ENCODE results near the gene RSAD2. TPM values are rescaled to one million over a fixed set of nuclear protein-coding genes. Genes with fewer than 3 reads are reported as not detected.

RSAD2 gene
- total and polyA plus RNA-seq, 2 of the 4 experiments (the other 2 are of a cell fraction): not detected

DNA sequence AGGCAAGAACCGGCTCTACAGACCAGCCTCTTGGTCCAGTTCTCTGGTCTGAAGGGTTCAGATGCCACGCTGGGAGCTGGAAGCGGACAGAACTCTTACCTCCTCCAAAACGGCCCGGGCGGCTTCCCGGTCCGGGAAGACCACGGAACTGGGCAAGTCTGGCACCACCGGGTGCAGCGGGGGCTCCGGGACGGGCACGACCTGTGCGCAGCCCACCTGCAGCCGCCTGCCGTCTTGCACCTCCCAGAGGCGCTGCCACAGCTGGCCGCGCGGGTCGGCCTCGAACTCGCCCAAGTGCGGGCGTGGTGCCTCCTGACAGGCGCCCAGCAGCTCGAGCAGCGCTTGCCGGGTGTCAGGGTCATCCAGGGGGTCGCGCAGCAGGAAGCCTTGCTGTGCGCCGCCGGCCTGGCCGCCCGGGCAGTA lies 12.6 kb upstream of the RSAD2 start:
- no peak overlapping the region for H3K27ac ChIP-seq (ENCODE audit: insufficient read depth, low read length)
- no peak overlapping the region for H4K91ac ChIP-seq (ENCODE audit: insufficient read depth, low read depth, low read length)
- WGBS, 2 experiments (ENCODE audit: extremely low coverage in 2 of 2, insufficient read length in 1 of 2): 12% methylated on average over 15 of the region's 37 CpGs; no CpG with 5 or more reads in 1 of the 2 experiments
- H4K8ac ChIP-seq (ENCODE audit: low read depth in 2 of 2, low read length in 2 of 2): no peak overlapping the region
- H3K36me3 ChIP-seq (ENCODE audit: control insufficient read depth, insufficient read depth, low read length): no peaks in the 10 kb centered on the region
- H3K4me2 ChIP-seq (ENCODE audit: low read depth, low read length): 0 out of 2 replicates have a peak overlapping the region, but pooled peaks have one; percentile 39
- H3K9ac ChIP-seq (ENCODE audit: low read depth, low read length): no peak overlapping the region
- DNase-seq (no peak), ATAC-seq (ENCODE audit: low read depth) (no peak)
- H2AFZ ChIP-seq (replicated peaks; ENCODE audit: low read length, poor library complexity): peak overlapping the region; percentile 85
- no peak overlapping the region for H3K14ac ChIP-seq (replicated peaks; ENCODE audit: low read depth, low read length)
- H2BK5ac ChIP-seq (ENCODE audit: low read depth, low read length, poor library complexity, severe bottlenecking): no peak overlapping the region
- H4K20me1 ChIP-seq (ENCODE audit: insufficient read depth, low read length): no peaks in the 10 kb centered on the region
- H2BK120ac ChIP-seq (ENCODE audit: low read depth, low read length): no peak overlapping the region
- dilution Hi-C loops (cut with HindIII; ENCODE audit: low sequenced_read_pairs, unreplicated experiment): no loop called here
- H2BK15ac ChIP-seq (ENCODE audit: low read depth, low read length): no peak overlapping the region
- H3K4me1 ChIP-seq (ENCODE audit: control insufficient read depth, insufficient read depth, low read length): peaks cover 2% of the 10 kb centered on the region; the same call in 1 of the 2 replicates
- H3K18ac ChIP-seq (ENCODE audit: low read depth, low read length): no peak overlapping the region
- in situ Hi-C loops (cut with MboI; ENCODE audit: low sequenced_read_pairs): no loop called here
- no peak overlapping the region for H2BK20ac ChIP-seq (ENCODE audit: low read depth, low read length)
- H4K5ac ChIP-seq (ENCODE audit: low read depth, low read length): no peak overlapping the region
- H3K4ac ChIP-seq (ENCODE audit: low read depth, low read length): no peak overlapping the region
- H3K9me1 ChIP-seq (ENCODE audit: insufficient read depth, low read length): no peaks in the 10 kb centered on the region
- H2AK9ac ChIP-seq (replicated peaks; ENCODE audit: low read depth, low read length, poor library complexity): no peak overlapping the region
- H3K23ac ChIP-seq (ENCODE audit: low read depth, low read length): no peak overlapping the region
- peaks cover 12% of the 10 kb centered on the region for H3K27me3 ChIP-seq (ENCODE audit: control insufficient read depth, insufficient read depth, low read length)
- no peaks in the 10 kb centered on the region for H3K79me1 ChIP-seq (ENCODE audit: low read depth in 1 of 2, low read length in 2 of 2)
- POLR2A ChIA-PET (ENCODE audit: unreplicated experiment): no interaction called here
- H2AK5ac ChIP-seq (ENCODE audit: low read depth, low read length): no peak overlapping the region
- intact Hi-C loops (cut with micrococcal nuclease): no loop called here
- CTCF ChIA-PET: no interaction called here
- no TSS peak for BruUV-seq (replicated peaks)
- peak overlapping the region; percentile 61 for H3K4me3 ChIP-seq (ENCODE audit: insufficient read depth, low read depth, low read length)
- no peak for TF ChIP-seq MXI1 (IDR thresholded peaks at IDR 0.05; ENCODE audit: borderline replicate concordance, low read depth, low read length)
- TF ChIP-seq RCOR1 (IDR thresholded peaks at IDR 0.05; ENCODE audit: insufficient replicate concordance, low read length): no peak
- no peak for TF ChIP-seq POLR2A (IDR thresholded peaks at IDR 0.05; ENCODE audit: low read depth, low read length)
- TF ChIP-seq FOS (IDR thresholded peaks at IDR 0.05; ENCODE audit: low read depth, low read length): no peak
- TF ChIP-seq NFE2L2 (IDR thresholded peaks at IDR 0.05; ENCODE audit: low read depth, low read length): no peak
- TF ChIP-seq RFX5 (IDR thresholded peaks at IDR 0.05; ENCODE audit: low read depth, low read length): no peak
- no peak for TF ChIP-seq BHLHE40 (IDR thresholded peaks at IDR 0.05; ENCODE audit: low read depth, low read length)
- no peak for TF ChIP-seq RAD21 (IDR thresholded peaks at IDR 0.05; ENCODE audit: low read length)
- no peak for TF ChIP-seq ELK1 (IDR thresholded peaks at IDR 0.05; ENCODE audit: borderline replicate concordance, low read depth, low read length)
- TF ChIP-seq, protein P1, sequence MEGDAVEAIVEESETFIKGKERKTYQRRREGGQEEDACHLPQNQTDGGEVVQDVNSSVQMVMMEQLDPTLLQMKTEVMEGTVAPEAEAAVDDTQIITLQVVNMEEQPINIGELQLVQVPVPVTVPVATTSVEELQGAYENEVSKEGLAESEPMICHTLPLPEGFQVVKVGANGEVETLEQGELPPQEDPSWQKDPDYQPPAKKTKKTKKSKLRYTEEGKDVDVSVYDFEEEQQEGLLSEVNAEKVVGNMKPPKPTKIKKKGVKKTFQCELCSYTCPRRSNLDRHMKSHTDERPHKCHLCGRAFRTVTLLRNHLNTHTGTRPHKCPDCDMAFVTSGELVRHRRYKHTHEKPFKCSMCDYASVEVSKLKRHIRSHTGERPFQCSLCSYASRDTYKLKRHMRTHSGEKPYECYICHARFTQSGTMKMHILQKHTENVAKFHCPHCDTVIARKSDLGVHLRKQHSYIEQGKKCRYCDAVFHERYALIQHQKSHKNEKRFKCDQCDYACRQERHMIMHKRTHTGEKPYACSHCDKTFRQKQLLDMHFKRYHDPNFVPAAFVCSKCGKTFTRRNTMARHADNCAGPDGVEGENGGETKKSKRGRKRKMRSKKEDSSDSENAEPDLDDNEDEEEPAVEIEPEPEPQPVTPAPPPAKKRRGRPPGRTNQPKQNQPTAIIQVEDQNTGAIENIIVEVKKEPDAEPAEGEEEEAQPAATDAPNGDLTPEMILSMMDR (conservative IDR thresholded peaks at IDR 0.05; ENCODE audit: low read depth, low read length): no peak
- TF ChIP-seq MAFK (IDR thresholded peaks at IDR 0.05; ENCODE audit: low read depth, low read length): no peak
- no peak for TF ChIP-seq SMC3 (IDR thresholded peaks at IDR 0.05; ENCODE audit: low read depth, low read length)
- TF ChIP-seq MAZ (IDR thresholded peaks at IDR 0.05; ENCODE audit: borderline replicate concordance, low read depth, low read length): no peak
- TF ChIP-seq CHD1 (IDR thresholded peaks at IDR 0.05; ENCODE audit: low read depth, low read length): no peak
- no peak for TF ChIP-seq CEBPB (IDR thresholded peaks at IDR 0.05; ENCODE audit: low read depth, low read length)
- TF ChIP-seq USF2 (IDR thresholded peaks at IDR 0.05; ENCODE audit: low read depth, low read length): no peak
- H3K56ac ChIP-seq (ENCODE audit: extremely low read depth, insufficient read depth, low read length): no peak overlapping the region
- no peaks in the 10 kb centered on the region for H3K9me3 ChIP-seq (ENCODE audit: control insufficient read depth, insufficient read depth, low read length)

All from IMR-90 (cell line).